Germinal center (tissue), 1 donor: ENCODE data around the gene CSF1.

Experiments
- DNase-seq: peaks from one replicate; pipeline ENCODE4 v3.0.0; 2012; ENCODE audit warnings: mixed read lengths, low spot score

The CSF1 gene

GRCh38 chr1:109978761-109979488 lies 68.3 kb downstream of the CSF1 start:
- DNase-seq = no peak

DNA sequence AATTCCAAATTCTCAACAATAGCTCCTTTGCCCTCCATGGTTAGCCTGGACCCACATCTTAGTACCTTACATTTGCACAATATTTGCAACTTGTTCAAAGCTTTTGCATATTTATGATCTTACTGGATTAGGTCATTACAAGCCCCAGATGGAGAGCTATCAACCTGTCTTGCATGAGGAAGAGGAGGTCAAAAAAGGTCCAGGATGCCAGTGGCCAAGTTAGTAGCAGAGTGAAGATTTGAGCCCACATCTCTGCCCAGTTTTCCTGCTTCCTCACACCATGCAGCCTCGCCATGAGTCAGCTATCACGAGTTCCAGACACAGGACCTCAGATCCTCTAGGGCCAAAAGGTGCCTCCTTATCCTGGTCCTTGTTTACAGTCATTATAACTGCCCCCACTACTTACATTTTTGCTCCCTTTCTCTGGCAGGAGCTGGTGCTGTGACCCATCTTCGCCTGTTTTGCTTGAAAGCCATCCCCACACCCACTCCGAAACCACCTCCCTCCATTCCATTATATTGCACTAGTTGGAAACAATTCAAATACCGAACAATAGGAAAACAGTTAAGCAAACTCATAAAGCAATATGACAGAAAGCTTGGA lies 68.9 kb downstream of the CSF1 start:
- DNase-seq = no peak
